Measurements from ENCODE around the gene PRKN. TPM values are rescaled to one million over a fixed set of nuclear protein-coding genes. Genes with fewer than 3 reads are reported as not detected.

PRKN gene
- total RNA-seq, 1 donor from 2014 or later, result 2.8 TPM

DNA sequence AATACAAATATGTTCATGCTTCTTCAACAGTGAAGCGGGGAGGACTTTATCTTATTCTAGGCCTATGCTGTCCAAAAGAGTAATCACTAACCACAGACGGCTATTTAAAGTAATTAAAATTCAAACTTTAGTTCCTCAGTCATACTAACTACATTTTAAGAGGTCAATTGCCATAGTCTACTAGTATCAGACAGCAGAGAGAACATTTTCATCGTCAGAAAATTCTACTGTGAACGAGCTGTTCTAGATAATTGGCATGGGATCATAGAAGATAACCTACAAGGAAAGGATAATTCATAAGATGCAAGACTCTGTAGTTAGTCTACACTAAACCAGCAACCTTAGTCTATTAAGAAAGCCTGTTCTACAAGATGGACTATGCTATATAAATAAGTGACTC, 44.4 kb downstream of the PRKN start:
- H3K27ac Mint-ChIP-seq, result no peak overlapping the region
- no peak overlapping the region for H3K4me3 ChIP-seq
- H3K4me2 ChIP-seq, result no peak overlapping the region
- H3K79me2 ChIP-seq (ENCODE audit: low read depth), result no peaks in the 10 kb centered on the region
- H3F3A ChIP-seq (ENCODE audit: low read depth), result no peaks in the 10 kb centered on the region
- H4K20me1 ChIP-seq (ENCODE audit: low read depth), result no peaks in the 10 kb centered on the region
- no peak for TF ChIP-seq EZH2phosphoT487 (IDR thresholded peaks at IDR 0.05)
- TF ChIP-seq CTCF (IDR thresholded peaks at IDR 0.05), result no peak
- TF ChIP-seq EZH2 (IDR thresholded peaks at IDR 0.05), result no peak
- H2AFZ ChIP-seq (replicated peaks), result no peak overlapping the region
- H3K36me3 ChIP-seq, result no peaks in the 10 kb centered on the region
- no peaks in the 10 kb centered on the region for H3K9me3 ChIP-seq (ENCODE audit: low read depth)
- no peak overlapping the region for H3K4me3 Mint-ChIP-seq
- H3K9ac ChIP-seq, result no peak overlapping the region
- H3K36me3 Mint-ChIP-seq, result no peaks in the 10 kb centered on the region
- no peaks in the 10 kb centered on the region for H3K4me1 ChIP-seq
- peaks cover 5% of the 10 kb centered on the region for H3K4me1 Mint-ChIP-seq
- peaks cover 2% of the 10 kb centered on the region for H3K27me3 Mint-ChIP-seq (ENCODE audit: insufficient read depth, low read depth)
- H3K9me3 Mint-ChIP-seq, result no peaks in the 10 kb centered on the region
- no peak for DNase-seq (ENCODE audit: low spot score)
- no peaks in the 10 kb centered on the region for H3K27me3 ChIP-seq
- no peak overlapping the region for H3K27ac ChIP-seq

DNA sequence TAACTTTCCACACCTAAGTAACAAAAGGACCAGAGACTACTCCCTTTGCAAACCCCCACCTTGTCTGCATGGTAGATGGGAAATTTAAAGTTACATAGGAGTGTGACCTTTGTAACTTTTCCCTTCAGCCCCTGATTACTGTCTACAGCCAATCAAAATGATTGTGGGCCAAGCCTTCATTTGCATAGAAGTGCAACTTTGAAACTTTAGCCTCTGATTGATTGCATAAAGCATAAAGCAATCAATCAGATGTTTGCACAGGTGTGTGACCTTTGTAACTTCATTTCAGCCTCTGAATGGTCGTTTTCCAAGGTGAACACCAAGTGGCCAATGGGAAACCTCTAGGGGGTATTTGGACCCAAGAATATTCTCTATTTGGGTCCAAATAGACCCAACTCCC, 46.1 kb downstream of the PRKN start:
- Mint-ChIP-seq H3K36me3 (no peaks in the 10 kb centered on the region), H3K4me1 (no peaks in the 10 kb centered on the region), H3K27me3 (ENCODE audit: insufficient read depth, low read depth) (peaks cover 2% of the 10 kb centered on the region), H3K9me3 (no peaks in the 10 kb centered on the region), H3K27ac (no peak overlapping the region), H3K4me3 (no peak overlapping the region)
- no peaks in the 10 kb centered on the region for H3K4me1 ChIP-seq
- no peak overlapping the region for H3K4me3 ChIP-seq
- H3K4me2 ChIP-seq, result no peak overlapping the region
- H3K36me3 ChIP-seq, result no peaks in the 10 kb centered on the region
- H3F3A ChIP-seq (ENCODE audit: low read depth), result no peaks in the 10 kb centered on the region
- no peak for DNase-seq (ENCODE audit: low spot score)
- no peaks in the 10 kb centered on the region for H3K79me2 ChIP-seq (ENCODE audit: low read depth)
- TF ChIP-seq CTCF (IDR thresholded peaks at IDR 0.05), result no peak
- no peak for TF ChIP-seq EZH2 (IDR thresholded peaks at IDR 0.05)
- no peak for TF ChIP-seq EZH2phosphoT487 (IDR thresholded peaks at IDR 0.05)
- no peaks in the 10 kb centered on the region for H3K27me3 ChIP-seq
- H3K9me3 ChIP-seq (ENCODE audit: low read depth), result no peaks in the 10 kb centered on the region
- no peak overlapping the region for H3K9ac ChIP-seq
- no peak overlapping the region for H3K27ac ChIP-seq
- no peaks in the 10 kb centered on the region for H4K20me1 ChIP-seq (ENCODE audit: low read depth)
- no peak overlapping the region for H2AFZ ChIP-seq (replicated peaks)

GRCh38 chr6:162680871-162681270, 46.7 kb downstream of the PRKN start:
- H3F3A ChIP-seq (ENCODE audit: low read depth), result no peaks in the 10 kb centered on the region
- H3K9me3 ChIP-seq (ENCODE audit: low read depth), result no peaks in the 10 kb centered on the region
- Mint-ChIP-seq H3K9me3 (no peaks in the 10 kb centered on the region), H3K27ac (no peak overlapping the region), H3K4me1 (no peaks in the 10 kb centered on the region), H3K4me3 (no peak overlapping the region), H3K36me3 (no peaks in the 10 kb centered on the region), H3K27me3 (ENCODE audit: insufficient read depth, low read depth) (peaks cover 2% of the 10 kb centered on the region)
- no peaks in the 10 kb centered on the region for H3K36me3 ChIP-seq
- H3K79me2 ChIP-seq (ENCODE audit: low read depth), result no peaks in the 10 kb centered on the region
- no peak for TF ChIP-seq CTCF (IDR thresholded peaks at IDR 0.05)
- TF ChIP-seq EZH2phosphoT487 (IDR thresholded peaks at IDR 0.05), result no peak
- no peak for TF ChIP-seq EZH2 (IDR thresholded peaks at IDR 0.05)
- no peak overlapping the region for H2AFZ ChIP-seq (replicated peaks)
- H3K4me3 ChIP-seq, result no peak overlapping the region
- no peaks in the 10 kb centered on the region for H3K4me1 ChIP-seq
- H3K27ac ChIP-seq, result no peak overlapping the region
- H4K20me1 ChIP-seq (ENCODE audit: low read depth), result no peaks in the 10 kb centered on the region
- no peak overlapping the region for H3K9ac ChIP-seq
- H3K27me3 ChIP-seq, result no peaks in the 10 kb centered on the region
- no peak for DNase-seq (ENCODE audit: low spot score)
- no peak overlapping the region for H3K4me2 ChIP-seq

All from neural progenitor cell (in vitro differentiated cells).